HEK293T (cell line): ENCODE results near the gene GTF2A2.
A peak's percentile ranks its signal among the peaks of the same experiment; 100 is the strongest.
"Not testable (repeated sequence)": the region's sequence is repeated elsewhere in the genome, so short reads cannot be mapped to it uniquely, and the experiment has no call there.

Experiments
- CTCF ChIA-PET: fragments of 350-600 bp; formaldehyde crosslinking; extraction: SDS; loops from one replicate; lab custom pipeline; 2021; ENCODE audit warnings: antibody characterized with exemption, inconsistent platforms; lab: Yijun Ruan, JAX
- POLR2A ChIA-PET: fragments of 350-600 bp; formaldehyde crosslinking; extraction: SDS; loops from one replicate; lab custom pipeline; 2020; ENCODE audit warnings: antibody characterized with exemption, inconsistent platforms; lab: Yijun Ruan, JAX
- DNase-seq: peaks from one replicate; pipeline ENCODE4 v3.0.0; 2012; ENCODE audit warnings: mixed read lengths; ENCODE audit errors: extremely low spot score
- ARNT ChIP-seq: fragments of 450-650 bp; IDR thresholded peaks from 2 replicates; pipeline ENCODE4 v1.6.1; 2017; ENCODE audit warnings: mild to moderate bottlenecking
- BHLHE40 ChIP-seq: fragments of 450-650 bp; IDR thresholded peaks from 2 replicates; pipeline ENCODE4 v1.6.1; 2016; ENCODE audit warnings: mild to moderate bottlenecking, moderate library complexity, borderline replicate concordance
- CTBP1 ChIP-seq: fragments of 450-650 bp; IDR thresholded peaks from 2 replicates; pipeline ENCODE4 v1.6.1; 2016; ENCODE audit warnings: borderline replicate concordance
- ELF4 ChIP-seq: fragments of 450-650 bp; IDR thresholded peaks from 2 replicates; pipeline ENCODE4 v1.6.1; 2017; ENCODE audit warnings: antibody characterized with exemption
- FOXA1 ChIP-seq: fragments of 450-650 bp; IDR thresholded peaks from 2 replicates; pipeline ENCODE4 v1.6.1; 2016; ENCODE audit warnings: mild to moderate bottlenecking
- FOXK2 ChIP-seq: fragments of 450-650 bp; IDR thresholded peaks from 2 replicates; pipeline ENCODE4 v1.6.1; 2016; ENCODE audit warnings: mild to moderate bottlenecking
- FOXM1 ChIP-seq: fragments of 450-650 bp; IDR thresholded peaks from 2 replicates; pipeline ENCODE4 v1.6.1; 2017; ENCODE audit warnings: mild to moderate bottlenecking, borderline replicate concordance
- HDGF ChIP-seq: fragments of 450-650 bp; IDR thresholded peaks from 2 replicates; pipeline ENCODE4 v1.6.1; 2017; ENCODE audit warnings: antibody characterized with exemption, borderline replicate concordance
- L3MBTL2 ChIP-seq: fragments of 450-650 bp; conservative IDR thresholded peaks from 2 replicates; pipeline ENCODE4 v1.6.1; 2016; ENCODE audit warnings: mild to moderate bottlenecking
- LEF1 ChIP-seq: fragments of 450-650 bp; IDR thresholded peaks from 2 replicates; pipeline ENCODE4 v1.6.1; 2017; ENCODE audit warnings: mild to moderate bottlenecking, borderline replicate concordance
- NFRKB ChIP-seq: fragments of 450-650 bp; IDR thresholded peaks from 2 replicates; pipeline ENCODE4 v1.6.1; 2016; ENCODE audit warnings: mild to moderate bottlenecking, moderate library complexity
- PKNOX1 ChIP-seq: fragments of 450-650 bp; IDR thresholded peaks from 2 replicates; pipeline ENCODE4 v1.6.1; 2016
- SP1 ChIP-seq: fragments of 450-650 bp; IDR thresholded peaks from 2 replicates; pipeline ENCODE4 v1.6.1; 2017
- SUZ12 ChIP-seq: fragments of 450-650 bp; IDR thresholded peaks from 2 replicates; pipeline ENCODE4 v1.6.1; 2016; ENCODE audit warnings: mild to moderate bottlenecking
- TARDBP ChIP-seq: fragments of 450-650 bp; IDR thresholded peaks from 2 replicates; pipeline ENCODE4 v1.6.1; 2016
- ZNF384 ChIP-seq: fragments of 450-650 bp; IDR thresholded peaks from 2 replicates; pipeline ENCODE4 v1.6.1; 2016

Gene GTF2A2, protein sequence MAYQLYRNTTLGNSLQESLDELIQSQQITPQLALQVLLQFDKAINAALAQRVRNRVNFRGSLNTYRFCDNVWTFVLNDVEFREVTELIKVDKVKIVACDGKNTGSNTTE

GRCh38 chr15:59656897-59657634, at the start of gene GTF2A2:
GTF2A2 (minus strand) TSS chr15:59657515; CDS start chr15:59652277, 5,238 bp downstream.
- ChIA-PET CTCF (interaction anchor here (1.1 kb wide), 1 partner anchor 10 kb away, joined by 7 read pairs; no protein-coding TSS in a partner anchor), POLR2A (interaction anchor here (0.6 to 1.5 kb wide), 16 partner anchors 8 to 907 kb away, joined by 3 to 6 read pairs (median 3); partner anchors contain the start of gene BNIP2)
- TF ChIP-seq LEF1 (no peak), ELF4 (peak; percentile 57), PKNOX1 (peak; percentile 98), SUZ12 (no peak), L3MBTL2 (peak; percentile 71), SP1 (no peak)
- peak; percentile 88 for DNase-seq

DNA sequence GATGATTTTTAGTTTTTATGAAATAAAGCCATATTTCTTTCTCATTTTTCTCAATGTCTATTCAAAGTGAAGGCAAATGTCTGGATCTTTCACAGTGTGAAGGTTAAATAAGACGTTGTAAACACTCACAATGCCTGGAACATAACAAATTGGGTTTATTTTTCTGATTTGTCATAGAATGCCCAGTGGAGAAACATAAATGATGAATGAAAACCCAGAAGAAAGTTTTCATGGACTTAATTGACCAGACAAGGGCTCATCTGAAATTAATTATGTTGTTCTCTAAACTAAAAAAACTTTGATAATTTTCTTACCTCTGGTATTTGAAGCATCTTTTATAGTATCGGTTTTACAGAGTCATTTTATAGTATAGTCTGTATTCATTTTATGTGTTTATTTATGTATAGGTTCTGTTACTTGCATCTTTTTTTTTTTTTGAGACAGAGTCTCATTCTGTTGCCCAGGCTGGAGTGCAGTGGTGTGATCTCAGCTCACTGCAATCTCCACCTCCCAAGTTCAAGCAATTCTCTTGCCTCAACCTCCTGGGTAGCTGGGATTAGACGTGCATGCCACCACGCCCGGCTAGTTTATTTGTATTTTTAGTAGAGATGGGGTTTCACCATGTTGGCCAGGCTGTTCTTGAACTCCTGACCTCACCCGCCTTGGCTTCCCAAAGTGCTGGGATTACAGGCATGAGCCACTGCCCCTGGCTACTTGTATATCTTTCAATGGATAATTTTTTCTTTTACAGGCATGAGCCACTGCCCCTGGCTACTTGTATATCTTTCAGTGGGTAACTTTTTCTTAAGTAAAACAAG, 46.9 kb upstream of the GTF2A2 start:
- ChIA-PET POLR2A (no interaction called here), CTCF (interaction anchor here (1.5 kb wide), 1 partner anchor 18 kb away, joined by 3 read pairs; no protein-coding TSS in a partner anchor)
- no peak for DNase-seq
- TF ChIP-seq FOXM1 (no peak), SP1 (no peak), HDGF (no peak), LEF1 (peak; percentile 43; the same call in 1 of the 2 replicates), FOXK2 (peak; percentile 29; the same call in 1 of the 2 replicates), NFRKB (no peak), FOXA1 (no peak), ZNF384 (peak; percentile 93), TARDBP (0 out of 2 replicates have a peak, but pooled peaks have one; percentile 14), PKNOX1 (peak; percentile 91), ELF4 (no peak), BHLHE40 (peak; percentile 32; the same call in 1 of the 2 replicates), L3MBTL2 (no peak), SUZ12 (no peak), CTBP1 (peak; percentile 97), ARNT (peak; percentile 94)

DNA sequence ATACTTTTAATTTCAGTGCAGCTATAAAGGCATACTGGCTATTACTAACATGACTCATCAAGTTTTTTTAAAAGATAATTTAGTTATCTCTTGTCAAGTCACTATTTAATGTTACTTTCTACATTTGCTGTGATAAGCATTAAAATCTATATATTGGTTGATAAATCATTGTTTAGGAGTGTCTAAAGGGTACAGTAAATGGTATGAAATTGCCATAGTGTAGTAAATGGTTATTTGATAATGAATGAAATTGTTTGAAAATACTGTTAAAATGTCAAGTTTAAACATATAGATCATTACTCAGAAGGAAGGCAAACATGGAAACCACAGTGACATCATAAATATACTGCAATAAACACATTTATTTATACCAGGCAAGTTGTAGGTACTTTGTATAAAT, 45.0 kb upstream of the GTF2A2 start:
- DNase-seq, result no peak
- POLR2A ChIA-PET, result no interaction called here
- CTCF ChIA-PET, result no interaction called here
- peak; percentile 96 for TF ChIP-seq PKNOX1
- no peak for TF ChIP-seq SP1
- peak; percentile 96 for TF ChIP-seq FOXA1
- peak; percentile 72 for TF ChIP-seq ARNT
- TF ChIP-seq ELF4, result 0 out of 2 replicates have a peak, but pooled peaks have one; percentile 15
- peak; percentile 97 for TF ChIP-seq CTBP1
- peak; percentile 90 for TF ChIP-seq ZNF384
- peak; percentile 70; the same call in 1 of the 2 replicates for TF ChIP-seq LEF1
- TF ChIP-seq NFRKB, result no peak
- TF ChIP-seq BHLHE40, result no peak

DNA sequence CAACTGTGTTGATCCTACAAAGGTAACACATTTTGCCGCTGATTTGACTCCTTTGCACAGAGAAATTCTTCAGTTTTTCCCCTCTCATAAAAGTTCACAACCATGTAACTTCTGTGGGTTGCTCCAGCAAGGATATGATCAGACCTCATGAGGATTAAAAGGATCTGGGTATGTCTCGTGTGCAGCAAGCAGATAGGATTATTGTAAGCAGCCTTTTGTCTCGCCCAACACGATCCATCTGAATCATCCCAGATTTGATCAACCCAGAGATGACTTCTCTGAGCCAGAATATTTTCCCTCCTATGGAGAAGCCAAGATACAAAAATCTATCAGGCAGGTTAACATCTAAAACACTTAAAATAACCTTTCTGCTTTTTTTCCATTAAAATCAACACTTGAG, 44.6 kb upstream of the GTF2A2 start:
- no peak for DNase-seq
- POLR2A ChIA-PET, result no interaction called here
- TF ChIP-seq SP1 (no peak), PKNOX1 (no peak), NFRKB (no peak), SUZ12 (no peak), HDGF (no peak), L3MBTL2 (no peak)
- CTCF ChIA-PET, result no interaction called here

- ChIA-PET CTCF (no interaction called here), POLR2A (no interaction called here)
- DNase-seq, result no peak
- TF ChIP-seq HDGF (no peak), FOXM1 (no peak), SUZ12 (no peak), TARDBP (no peak), CTBP1 (no peak), ELF4 (no peak), PKNOX1 (no peak), SP1 (no peak), BHLHE40 (no peak), FOXK2 (no peak), ZNF384 (no peak), NFRKB (no peak)
Measured at GRCh38 chr15:59699810-59700431, 42.6 kb upstream of the GTF2A2 start.

- not testable (repeated sequence) for DNase-seq
- ChIA-PET CTCF (interaction anchor here (0.6 to 0.7 kb wide), 3 partner anchors 67 to 519 kb away, joined by 3 to 7 read pairs (median 4); no protein-coding TSS in a partner anchor), POLR2A (interaction anchor here (1.0 kb wide), 1 partner anchor 40 kb away, joined by 3 read pairs; the partner anchor contains the start of gene GTF2A2)
Measured at GRCh38 chr15:59698065-59698464, 40.8 kb upstream of the GTF2A2 start.
